ENCODE results near the gene SELENON. TPM values are rescaled to one million over a fixed set of nuclear protein-coding genes. Genes with fewer than 3 reads are reported as not detected.

Gene SELENON
- total RNA-seq, 3 donors from 2014 or later: 16.6 to 39.0 (median 22.1) TPM

GRCh38 chr1:25843483-25843882 is 43.5 kb downstream of the SELENON start:
- Histone ChIP-seq H3K27me3 (no peaks in the 10 kb centered on the region), H3K4me3 (no peak overlapping the region), H3K36me3 (no peaks in the 10 kb centered on the region), H3K4me1 (no peaks in the 10 kb centered on the region), H3K27ac (no peak overlapping the region), H3K9me3 (no peaks in the 10 kb centered on the region)
- no peak for TF ChIP-seq POLR2AphosphoS5 (IDR thresholded peaks at IDR 0.05)
- TF ChIP-seq, protein P1, sequence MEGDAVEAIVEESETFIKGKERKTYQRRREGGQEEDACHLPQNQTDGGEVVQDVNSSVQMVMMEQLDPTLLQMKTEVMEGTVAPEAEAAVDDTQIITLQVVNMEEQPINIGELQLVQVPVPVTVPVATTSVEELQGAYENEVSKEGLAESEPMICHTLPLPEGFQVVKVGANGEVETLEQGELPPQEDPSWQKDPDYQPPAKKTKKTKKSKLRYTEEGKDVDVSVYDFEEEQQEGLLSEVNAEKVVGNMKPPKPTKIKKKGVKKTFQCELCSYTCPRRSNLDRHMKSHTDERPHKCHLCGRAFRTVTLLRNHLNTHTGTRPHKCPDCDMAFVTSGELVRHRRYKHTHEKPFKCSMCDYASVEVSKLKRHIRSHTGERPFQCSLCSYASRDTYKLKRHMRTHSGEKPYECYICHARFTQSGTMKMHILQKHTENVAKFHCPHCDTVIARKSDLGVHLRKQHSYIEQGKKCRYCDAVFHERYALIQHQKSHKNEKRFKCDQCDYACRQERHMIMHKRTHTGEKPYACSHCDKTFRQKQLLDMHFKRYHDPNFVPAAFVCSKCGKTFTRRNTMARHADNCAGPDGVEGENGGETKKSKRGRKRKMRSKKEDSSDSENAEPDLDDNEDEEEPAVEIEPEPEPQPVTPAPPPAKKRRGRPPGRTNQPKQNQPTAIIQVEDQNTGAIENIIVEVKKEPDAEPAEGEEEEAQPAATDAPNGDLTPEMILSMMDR (IDR thresholded peaks at IDR 0.05): no peak
- no peak for TF ChIP-seq POLR2A (IDR thresholded peaks at IDR 0.05)
- no peak for DNase-seq (ENCODE audit: low spot score in 2 of 2)
- intact Hi-C loops (cut with DNase I; ENCODE audit: low total_unique reads): no loop called here

DNA sequence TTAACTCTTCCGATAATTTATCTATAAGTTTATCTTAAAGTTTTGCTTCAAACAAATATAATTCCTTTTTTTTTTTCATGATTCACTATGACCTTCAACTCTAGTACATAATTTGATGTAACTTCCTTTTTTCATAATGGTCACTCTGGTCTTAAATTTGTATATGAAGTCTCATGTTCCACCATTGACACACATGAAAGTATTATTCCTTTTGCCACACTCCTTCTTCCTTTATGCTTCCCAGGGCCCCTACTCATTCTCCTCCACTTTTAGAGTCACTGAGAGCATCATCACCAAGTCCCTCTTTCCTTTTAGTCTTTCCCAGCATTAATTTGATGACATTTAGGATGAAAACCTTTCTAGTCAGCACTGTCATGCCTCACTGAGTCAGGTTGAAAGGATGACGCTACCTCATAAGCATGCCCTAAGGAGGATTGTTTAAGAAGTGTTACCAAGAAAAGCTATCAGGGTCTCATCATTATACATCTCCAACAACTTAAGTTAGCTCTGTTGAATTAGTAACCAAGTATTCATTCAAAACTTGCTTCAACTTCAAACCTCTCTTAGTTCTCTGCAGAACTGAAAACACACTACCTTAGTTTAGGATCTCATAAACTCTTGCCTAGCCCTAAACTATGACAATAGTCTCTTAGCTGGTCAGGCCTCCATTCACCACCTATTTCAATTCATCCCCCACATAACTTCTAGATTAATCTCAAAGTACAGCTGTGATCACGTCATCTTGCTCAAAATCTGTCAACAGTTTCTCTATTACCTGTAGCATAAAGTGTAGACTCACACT is 44.7 kb downstream of the SELENON start:
- TF ChIP-seq POLR2AphosphoS5 (IDR thresholded peaks at IDR 0.05) (no peak), POLR2A (IDR thresholded peaks at IDR 0.05) (no peak)
- TF ChIP-seq, protein P1 (IDR thresholded peaks at IDR 0.05): no peak
- no peaks in the 10 kb centered on the region for H3K36me3 ChIP-seq
- no peak overlapping the region for H3K4me3 ChIP-seq
- H3K9me3 ChIP-seq: no peaks in the 10 kb centered on the region
- H3K27me3 ChIP-seq: no peaks in the 10 kb centered on the region
- no peak for DNase-seq (ENCODE audit: low spot score in 2 of 2)
- no peak overlapping the region for H3K27ac ChIP-seq
- H3K4me1 ChIP-seq: no peaks in the 10 kb centered on the region
- intact Hi-C loops (cut with DNase I; ENCODE audit: low total_unique reads): no loop called here

DNA sequence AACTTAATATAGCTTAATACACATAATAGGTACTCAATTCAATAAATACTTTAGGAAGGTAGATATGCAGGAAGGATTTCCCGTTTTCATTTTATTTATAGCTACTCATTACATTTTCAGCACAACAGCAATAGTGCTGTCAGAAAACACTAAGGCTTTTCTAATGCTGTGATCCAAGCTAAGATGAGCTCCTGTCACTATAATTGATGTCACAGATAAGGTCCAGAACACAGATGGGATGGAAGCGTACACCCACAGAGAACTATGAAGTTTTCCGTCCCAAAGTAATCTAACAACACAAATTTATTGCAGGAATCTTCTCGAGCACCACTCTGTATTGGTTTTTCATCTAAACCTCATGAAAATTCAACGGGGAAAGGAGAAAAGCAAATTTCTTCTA is 45.7 kb downstream of the SELENON start:
- H3K4me1 ChIP-seq: no peaks in the 10 kb centered on the region
- no peak overlapping the region for H3K27ac ChIP-seq
- H3K27me3 ChIP-seq: no peaks in the 10 kb centered on the region
- DNase-seq (ENCODE audit: low spot score in 2 of 2): no peak
- no peak for TF ChIP-seq POLR2A (IDR thresholded peaks at IDR 0.05)
- TF ChIP-seq, protein P1 (IDR thresholded peaks at IDR 0.05): no peak
- TF ChIP-seq POLR2AphosphoS5 (IDR thresholded peaks at IDR 0.05): no peak
- no peaks in the 10 kb centered on the region for H3K36me3 ChIP-seq
- no peaks in the 10 kb centered on the region for H3K9me3 ChIP-seq
- intact Hi-C loops (cut with DNase I; ENCODE audit: low total_unique reads): no loop called here
- no peak overlapping the region for H3K4me3 ChIP-seq

DNA sequence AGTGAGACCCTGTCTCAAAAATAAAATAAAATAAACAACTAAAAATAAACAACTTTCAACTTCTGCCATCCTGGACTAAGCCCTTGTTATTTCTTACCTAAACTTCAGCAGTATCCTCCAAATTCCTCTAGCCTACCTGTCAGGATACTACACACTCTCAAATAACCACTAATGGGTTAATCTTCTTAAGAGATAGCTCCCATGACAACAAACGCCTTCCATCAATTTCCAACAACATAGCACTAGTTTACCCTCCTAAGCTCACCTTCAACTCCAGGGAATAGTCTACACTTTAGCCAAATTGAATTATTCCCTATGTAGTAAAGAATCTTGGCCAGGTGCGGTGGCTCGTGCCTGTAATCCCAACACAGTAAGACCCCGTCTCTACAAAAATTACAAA is 47.9 kb downstream of the SELENON start:
- Histone ChIP-seq H3K4me1 (no peaks in the 10 kb centered on the region), H3K27me3 (no peaks in the 10 kb centered on the region), H3K27ac (no peak overlapping the region), H3K36me3 (no peaks in the 10 kb centered on the region), H3K9me3 (no peaks in the 10 kb centered on the region), H3K4me3 (no peak overlapping the region)
- DNase-seq (ENCODE audit: low spot score in 2 of 2): no peak
- TF ChIP-seq, protein P1 (IDR thresholded peaks at IDR 0.05): no peak
- TF ChIP-seq POLR2A (IDR thresholded peaks at IDR 0.05) (no peak), POLR2AphosphoS5 (IDR thresholded peaks at IDR 0.05) (no peak)
- intact Hi-C loops (cut with DNase I; ENCODE audit: low total_unique reads): no loop called here

DNA sequence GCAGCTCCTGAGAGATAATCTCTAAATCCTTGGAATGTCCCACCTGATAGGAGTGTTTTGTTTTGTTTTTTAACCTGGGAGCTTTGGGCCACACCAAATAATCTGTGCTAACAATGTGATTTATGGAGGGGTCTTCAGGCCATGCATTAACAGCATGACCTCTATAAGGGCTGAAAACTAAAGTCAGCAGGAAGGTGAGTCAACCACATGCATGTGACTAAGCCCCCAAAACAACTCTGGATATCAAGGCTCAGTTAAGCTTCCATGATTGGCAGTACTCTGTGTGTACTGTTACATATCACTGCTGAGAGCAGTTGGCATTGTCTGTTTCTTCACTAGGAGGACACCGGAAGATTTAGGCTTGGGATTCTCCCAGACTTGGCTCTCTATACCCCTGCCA is 48.5 kb downstream of the SELENON start:
- Histone ChIP-seq H3K4me1 (no peaks in the 10 kb centered on the region), H3K27me3 (no peaks in the 10 kb centered on the region), H3K27ac (no peak overlapping the region), H3K9me3 (no peaks in the 10 kb centered on the region), H3K36me3 (no peaks in the 10 kb centered on the region), H3K4me3 (no peak overlapping the region)
- intact Hi-C loops (cut with DNase I; ENCODE audit: low total_unique reads): no loop called here
- DNase-seq (ENCODE audit: low spot score in 2 of 2): no peak
- TF ChIP-seq POLR2AphosphoS5 (IDR thresholded peaks at IDR 0.05): no peak

Measured in breast epithelium (tissue), 4 donors.